NOMO-1 treated with dmso at 0.1 percent for 144 hours (cell line): ENCODE results near the gene ZFYVE28.

Experiments
- DNase-seq: peaks from one replicate; lab custom pipeline; 2025; ENCODE audit not compliant: unreplicated experiment; lab: John Stamatoyannopoulos, UW

The ZFYVE28 gene

GRCh38 chr4:2306773-2307410 lies 111.6 kb downstream of the ZFYVE28 start:
- no peak for DNase-seq

GRCh38 chr4:2305766-2306501 lies 112.5 kb downstream of the ZFYVE28 start:
- no peak for DNase-seq

- no peak for DNase-seq
These were observed 113.4 kb downstream of the ZFYVE28 start for GRCh38 chr4:2304877-2305561.

- no peak for DNase-seq
These were observed 114.0 kb downstream of the ZFYVE28 start for GRCh38 chr4:2304321-2304876.

- no peak for DNase-seq
These were observed 114.6 kb downstream of the ZFYVE28 start for GRCh38 chr4:2303686-2304320.

- no peak for DNase-seq
These were observed 115.2 kb downstream of the ZFYVE28 start for GRCh38 chr4:2303121-2303685.

- no peak for DNase-seq
These were observed 115.9 kb downstream of the ZFYVE28 start for GRCh38 chr4:2302387-2303119.

- DNase-seq: no peak
These were observed 116.6 kb downstream of the ZFYVE28 start for GRCh38 chr4:2301806-2302205.

GRCh38 chr4:2301225-2301642 lies 117.2 kb downstream of the ZFYVE28 start:
- no peak for DNase-seq

GRCh38 chr4:2300431-2301224 lies 117.8 kb downstream of the ZFYVE28 start:
- DNase-seq: no peak

- no peak for DNase-seq
These were observed 118.7 kb downstream of the ZFYVE28 start for GRCh38 chr4:2299794-2300193.

GRCh38 chr4:2298532-2298991 lies 119.9 kb downstream of the ZFYVE28 start:
- no peak for DNase-seq

- DNase-seq: no peak
These were observed 120.6 kb downstream of the ZFYVE28 start for GRCh38 chr4:2297606-2298531.

- DNase-seq: no peak
These were observed 121.5 kb downstream of the ZFYVE28 start for GRCh38 chr4:2296631-2297601.

GRCh38 chr4:2295900-2296442 lies 122.5 kb downstream of the ZFYVE28 start:
- DNase-seq: no peak

- DNase-seq: no peak
These were observed 122.9 kb downstream of the ZFYVE28 start for GRCh38 chr4:2295500-2295899.

- DNase-seq: no peak
These were observed 125.8 kb downstream of the ZFYVE28 start for GRCh38 chr4:2292646-2293108.
